ENCODE measurements around the gene SPDYE9.
"Not testable (repeated sequence)": the region's sequence is repeated elsewhere in the genome, so short reads cannot be mapped to it uniquely, and the experiment has no call there.

SPDYE9 gene, protein sequence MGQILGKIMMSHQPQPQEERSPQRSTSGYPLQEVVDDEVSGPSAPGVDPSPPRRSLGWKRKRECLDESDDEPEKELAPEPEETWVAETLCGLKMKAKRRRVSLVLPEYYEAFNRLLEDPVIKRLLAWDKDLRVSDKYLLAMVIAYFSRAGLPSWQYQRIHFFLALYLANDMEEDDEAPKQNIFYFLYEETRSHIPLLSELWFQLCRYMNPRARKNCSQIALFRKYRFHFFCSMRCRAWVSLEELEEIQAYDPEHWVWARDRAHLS

DNA sequence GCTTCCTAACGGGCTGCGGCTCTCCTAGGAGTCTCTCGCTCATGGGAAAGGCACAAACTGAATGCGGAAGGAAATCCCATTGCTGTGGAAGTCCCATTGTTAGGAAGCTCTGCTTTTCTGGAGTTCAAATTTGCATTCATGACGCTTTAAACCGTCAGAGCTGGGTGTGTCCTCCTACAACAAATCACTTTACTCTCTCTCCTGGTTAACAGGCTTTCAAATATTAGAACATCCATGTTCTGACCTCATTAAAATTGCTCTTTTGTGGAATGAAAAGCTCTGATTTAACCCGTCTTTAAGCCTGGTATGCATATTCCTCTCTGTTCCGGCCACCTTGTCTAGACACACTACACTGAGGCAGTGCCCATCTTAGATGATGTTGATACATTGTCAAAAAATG is at the start of gene SPDYE9:
Gene SPDYE9, minus strand, starts transcription at position 101 of the 400 bp plus-strand sequence. CDS start 1,800 bp downstream, outside the sequence.
- DNase-seq (ENCODE audit: low read depth) = not testable (repeated sequence)

DNA sequence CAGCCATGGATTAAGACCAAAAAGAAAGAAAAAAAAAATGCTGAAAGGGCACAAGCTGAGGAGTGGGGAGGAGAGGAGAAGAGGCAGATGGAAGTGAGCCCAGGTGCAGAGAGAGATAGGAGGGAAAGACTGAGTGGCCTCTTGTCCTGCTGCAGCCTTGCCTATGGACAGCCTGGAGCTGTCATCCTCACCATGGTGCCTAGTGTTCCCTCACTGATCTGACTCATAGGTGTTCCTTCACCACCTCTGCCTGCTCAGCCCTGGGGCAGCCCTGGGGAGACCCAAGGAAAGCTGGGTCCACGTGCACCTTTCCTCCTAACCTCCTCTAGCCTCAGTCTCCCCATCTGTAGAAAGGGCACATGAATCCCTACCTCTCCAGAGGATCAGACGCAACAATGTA is 49.0 kb upstream of the SPDYE9 start:
- not testable (repeated sequence) for DNase-seq (ENCODE audit: low read depth)

DNA sequence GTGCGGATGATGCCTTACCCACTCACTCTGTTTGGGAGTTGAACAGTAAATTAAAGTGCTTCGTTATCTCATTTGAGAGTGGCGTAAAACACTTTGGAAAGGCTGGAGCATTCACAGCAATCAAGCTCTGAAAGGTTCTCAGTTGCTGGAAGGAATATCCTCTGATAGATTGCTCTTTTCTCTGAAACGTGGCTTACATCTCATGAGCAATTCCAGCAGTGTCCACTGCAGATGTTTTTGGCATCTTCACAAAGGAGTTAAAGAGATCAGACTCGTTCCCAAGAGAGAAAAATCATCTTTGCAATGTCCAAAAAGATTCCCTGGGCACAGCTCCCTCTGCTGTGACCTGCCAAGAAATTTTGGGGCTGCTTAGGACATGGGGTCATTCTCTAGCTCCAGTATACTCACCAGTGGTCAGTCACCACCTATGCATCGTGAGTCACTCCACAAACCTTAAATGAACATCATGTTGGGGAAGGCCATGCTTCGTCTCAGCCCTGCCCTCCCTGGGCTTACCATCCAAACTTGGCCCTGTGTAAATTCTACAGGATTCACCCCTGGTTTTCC is 46.9 kb upstream of the SPDYE9 start:
- not testable (repeated sequence) for DNase-seq (ENCODE audit: low read depth)

DNA sequence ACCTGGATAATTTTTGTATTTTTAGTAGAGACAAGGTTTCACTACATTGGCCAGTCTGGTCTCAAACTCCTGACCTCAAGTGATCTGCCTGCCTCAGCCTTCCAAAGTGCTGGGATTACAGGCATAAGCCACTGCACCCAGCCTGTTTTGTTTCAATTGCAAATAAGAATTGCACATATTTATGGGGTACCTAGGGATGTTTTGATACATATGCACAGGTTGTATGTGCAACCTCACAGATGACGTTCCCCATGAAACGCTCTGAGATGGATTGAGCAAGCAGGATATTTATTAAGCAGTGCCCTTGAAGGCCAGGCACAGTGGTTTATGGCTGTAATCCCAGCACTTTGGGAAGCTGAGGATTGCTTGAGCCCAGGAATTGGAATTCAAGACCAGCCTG is 44.8 kb upstream of the SPDYE9 start:
- DNase-seq (ENCODE audit: low read depth) = not testable (repeated sequence)

DNA sequence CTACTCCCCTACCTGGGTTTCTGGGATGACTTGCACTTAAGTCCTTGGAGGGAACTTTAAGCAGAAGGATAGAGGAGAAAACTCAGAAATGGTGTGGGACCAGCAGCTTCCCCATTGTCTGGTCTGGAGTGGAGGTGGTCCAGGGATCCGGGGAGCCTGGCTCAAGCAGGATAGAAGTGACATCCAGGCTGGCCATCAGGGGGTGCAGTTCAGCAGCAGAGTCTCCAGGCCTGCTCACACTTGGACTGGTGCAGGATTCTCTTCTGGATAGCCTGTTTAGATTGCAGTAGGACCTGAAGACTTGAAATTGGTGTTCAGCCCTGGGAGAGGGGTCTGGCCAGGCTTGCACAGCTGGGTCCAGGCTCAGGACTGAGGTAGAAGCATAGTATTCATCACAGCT is 38.3 kb upstream of the SPDYE9 start:
- not testable (repeated sequence) for DNase-seq (ENCODE audit: low read depth)

DNA sequence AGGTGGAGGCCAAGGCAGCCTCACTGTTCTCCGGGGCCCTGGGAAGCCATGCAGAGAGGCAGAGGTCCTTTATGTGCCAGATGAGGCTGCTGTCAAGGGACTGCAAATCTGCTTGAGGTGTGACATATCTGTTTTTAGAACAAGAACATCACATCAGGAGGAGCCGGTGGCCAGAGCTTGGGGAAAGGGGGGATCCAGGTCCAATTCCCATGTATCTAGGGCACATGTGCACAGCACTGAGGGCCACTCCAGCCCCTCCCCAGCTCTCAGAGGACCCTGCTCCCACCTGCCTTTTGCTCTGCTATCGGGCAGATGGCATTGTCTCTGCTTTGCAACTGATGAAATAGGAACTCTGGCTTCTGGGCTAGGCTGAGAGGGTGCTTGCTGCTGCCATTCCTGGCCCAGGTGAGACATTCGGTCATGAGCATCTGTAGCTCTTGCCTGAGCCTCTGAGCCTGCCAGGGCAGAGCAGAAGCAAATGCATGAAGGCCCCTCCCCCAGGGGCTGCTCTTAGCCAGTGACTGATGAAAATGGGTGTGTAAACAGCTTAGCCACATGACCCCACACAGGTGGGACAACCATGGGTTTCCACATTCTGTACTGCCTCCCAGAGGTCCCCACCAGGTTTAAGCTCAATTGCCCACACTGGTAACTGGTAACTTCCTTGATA is 37.1 kb upstream of the SPDYE9 start:
- DNase-seq (ENCODE audit: low read depth) = not testable (repeated sequence)

DNA sequence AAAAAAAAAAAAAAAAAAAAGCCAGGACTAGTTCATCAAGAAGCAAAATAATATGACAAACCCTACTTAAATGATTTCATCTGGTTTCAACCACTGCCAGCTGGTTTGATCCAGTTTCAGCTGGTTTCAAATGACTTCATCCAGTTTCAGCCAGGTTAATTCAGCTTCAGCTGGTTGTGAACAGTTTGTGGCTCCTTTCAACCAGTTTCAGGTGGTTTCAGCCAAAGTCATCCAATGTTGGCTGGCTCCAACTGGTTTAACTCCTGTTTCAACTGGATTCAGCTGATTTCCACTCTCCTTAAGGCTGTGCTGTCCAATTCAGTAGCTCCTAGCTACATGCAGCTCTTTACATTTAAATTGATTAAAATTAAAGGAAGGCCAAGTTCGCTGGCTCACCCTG is 32.3 kb upstream of the SPDYE9 start:
- not testable (repeated sequence) for DNase-seq (ENCODE audit: low read depth)

DNA sequence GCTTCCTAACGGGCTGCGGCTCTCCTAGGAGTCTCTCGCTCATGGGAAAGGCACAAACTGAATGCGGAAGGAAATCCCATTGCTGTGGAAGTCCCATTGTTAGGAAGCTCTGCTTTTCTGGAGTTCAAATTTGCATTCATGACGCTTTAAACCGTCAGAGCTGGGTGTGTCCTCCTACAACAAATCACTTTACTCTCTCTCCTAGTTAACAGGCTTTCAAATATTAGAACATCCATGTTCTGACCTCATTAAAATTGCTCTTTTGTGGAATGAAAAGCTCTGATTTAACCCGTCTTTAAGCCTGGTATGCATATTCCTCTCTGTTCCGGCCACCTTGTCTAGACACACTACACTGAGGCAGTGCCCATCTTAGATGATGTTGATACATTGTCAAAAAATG is 28.0 kb downstream of the SPDYE9 start, which contains the start of gene SPDYE11:
Gene SPDYE11, minus strand, starts transcription at position 101 of the 400 bp plus-strand sequence. CDS start 1,800 bp downstream, outside the sequence.
- DNase-seq (ENCODE audit: low read depth) = not testable (repeated sequence)

DNA sequence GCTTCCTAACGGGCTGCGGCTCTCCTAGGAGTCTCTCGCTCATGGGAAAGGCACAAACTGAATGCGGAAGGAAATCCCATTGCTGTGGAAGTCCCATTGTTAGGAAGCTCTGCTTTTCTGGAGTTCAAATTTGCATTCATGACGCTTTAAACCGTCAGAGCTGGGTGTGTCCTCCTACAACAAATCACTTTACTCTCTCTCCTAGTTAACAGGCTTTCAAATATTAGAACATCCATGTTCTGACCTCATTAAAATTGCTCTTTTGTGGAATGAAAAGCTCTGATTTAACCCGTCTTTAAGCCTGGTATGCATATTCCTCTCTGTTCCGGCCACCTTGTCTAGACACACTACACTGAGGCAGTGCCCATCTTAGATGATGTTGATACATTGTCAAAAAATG is 56.2 kb downstream of the SPDYE9 start, which contains the start of gene SPDYE8:
Gene SPDYE8, minus strand, starts transcription at position 101 of the 400 bp plus-strand sequence. CDS start 1,800 bp downstream, outside the sequence.
- not testable (repeated sequence) for DNase-seq (ENCODE audit: low read depth)

Data from activated T-cell treated with anti-CD3 and anti-CD28 coated beads for 48 hours (primary cell).